ENCODE measurements around the gene APOBEC2.

GRCh38 chr6:41045664-41046063 lies 7.3 kb upstream of the APOBEC2 start:
- TF ChIP-seq CTCF (conservative IDR thresholded peaks at IDR 0.05; ENCODE audit: low read length) (no peak), EZH2phosphoT487 (IDR thresholded peaks at IDR 0.05; ENCODE audit: borderline replicate concordance, low read depth, low read length) (no peak)
